Measurements from ENCODE around the gene ACIN1. TPM values are rescaled to one million over a fixed set of nuclear protein-coding genes. Genes with fewer than 3 reads are reported as not detected.
A peak's percentile ranks its signal among the peaks of the same experiment; 100 is the strongest.

The ACIN1 gene
- total and polyA plus RNA-seq, 2 of the 13 experiments (the other 11 are each of a cell fraction or from before 2014, with no cell fraction given), result 165 to 183 TPM

GRCh38 chr14:23034498-23035302 is 60.2 kb downstream of the ACIN1 start, which contains the start of gene PSMB5 (continued):
- peak; percentile 77 for TF ChIP-seq ZBED4 (CRISPR knock-in tag; IDR thresholded peaks at IDR 0.05; ENCODE audit: borderline replicate concordance)
- TF ChIP-seq ZNF317 (CRISPR knock-in tag; IDR thresholded peaks at IDR 0.05), result peak; percentile 92
- peak; percentile 100 for TF ChIP-seq ZFX (CRISPR knock-in tag; IDR thresholded peaks at IDR 0.05; ENCODE audit: low read depth)
- TF ChIP-seq PRMT3 (CRISPR knock-in tag; IDR thresholded peaks at IDR 0.05; ENCODE audit: borderline replicate concordance, low read depth), result no peak
- peak; percentile 99 for TF ChIP-seq SNAI1 (CRISPR knock-in tag; IDR thresholded peaks at IDR 0.05; ENCODE audit: borderline replicate concordance)
- peak; percentile 85; the same call in 1 of the 2 replicates for TF ChIP-seq NCOR1 (IDR thresholded peaks at IDR 0.05; ENCODE audit: borderline replicate concordance, low read length)
- peak; percentile 78 for TF ChIP-seq ZBTB37 (CRISPR knock-in tag; IDR thresholded peaks at IDR 0.05)
- no peak for TF ChIP-seq ZNF512 (CRISPR knock-in tag; IDR thresholded peaks at IDR 0.05)
- TF ChIP-seq HNRNPLL (IDR thresholded peaks at IDR 0.05; ENCODE audit: low read depth, low read length, poor library complexity, severe bottlenecking), result peak; percentile 93
- 0 out of 2 replicates have a peak, but pooled peaks have one; percentile 38 for TF ChIP-seq ONECUT2 (CRISPR knock-in tag; IDR thresholded peaks at IDR 0.05)
- peak; percentile 88 for TF ChIP-seq SMYD3 (CRISPR knock-in tag; IDR thresholded peaks at IDR 0.05)
- TF ChIP-seq AFF4 (CRISPR knock-in tag; IDR thresholded peaks at IDR 0.05), result peak; percentile 83
- TF ChIP-seq MEF2D (CRISPR knock-in tag; IDR thresholded peaks at IDR 0.05), result peak; percentile 96
- TF ChIP-seq SNAPC5 (CRISPR knock-in tag; IDR thresholded peaks at IDR 0.05; ENCODE audit: borderline replicate concordance), result peak; percentile 94
- TF ChIP-seq ZNF343 (CRISPR knock-in tag; IDR thresholded peaks at IDR 0.05), result peak; percentile 95

All from HepG2 (cell line).